HCT116 (cell line): ENCODE results near the gene DIDO1. TPM values are rescaled to one million over a fixed set of nuclear protein-coding genes. Genes with fewer than 3 reads are reported as not detected.

Source experiments
- ATAC-seq: fragments of 200-7000 bp; cut with Tn5 transposase; 2 replicates; pipeline ENCODE4 v1.9.1; 2020; ENCODE audit warnings: mild to moderate bottlenecking, moderate library complexity
- BruUV-seq: library from RNA; stranded (reverse); fragments of 400-500 nt; replicated peaks from 2 replicates; lab custom pipeline; 2021; lab: Mats Ljungman, UMichigan
- CTCF ChIA-PET: fragments of 300-600 bp; sonication (Branson Sonifier 250); formaldehyde crosslinking; loops from one replicate; lab custom pipeline; 2021; ENCODE audit warnings: antibody characterized with exemption; lab: Charles Lee
- POLR2A ChIA-PET: fragments of 300-600, 350-600 bp; sonication (Branson Sonifier 250); formaldehyde crosslinking; loops from one replicate; lab custom pipeline; 2021; ENCODE audit warnings: antibody characterized with exemption; lab: Charles Lee
- RAD21 ChIA-PET, 2 experiments: fragments of 300-600 bp; sonication (Branson Sonifier 250); formaldehyde crosslinking; loops; one replicate each; lab custom pipeline; 2023; ENCODE audit warnings: low total read pairs in 2 of 2; ENCODE audit not compliant: uncharacterized antibody in 2 of 2, unreplicated experiment in 2 of 2, low non-redundant PET in 1 of 2; lab: Charles Lee
- DNase-seq: peaks from one replicate; pipeline ENCODE4 v3.0.0-alpha.2; 2010; ENCODE audit warnings: low read depth, low spot score
- H2AFZ ChIP-seq: fragments of 200-600 bp; shearing (Covaris generic), sonication (generic); 2 replicates; pipeline ENCODE4 v1.6.1; 2017; ENCODE audit warnings: low read depth, mixed run types, mixed read lengths, antibody characterized with exemption, low read length; ENCODE audit not compliant: poor library complexity, severe bottlenecking
- H3K27ac ChIP-seq: 2 replicates; pipeline ENCODE4 v1.5.1; 2012; ENCODE audit warnings: low read depth, low read length
- H3K27me3 ChIP-seq: fragments of 200-600 bp; sonication (generic); 2 replicates; pipeline ENCODE4 v1.6.1; 2016; ENCODE audit warnings: mixed run types, low read length, mixed read lengths; ENCODE audit not compliant: insufficient read depth
- H3K36me3 ChIP-seq, 2 experiments: fragments of 200-500 bp in 1 of 2; fragments of 200-600 bp in 1 of 2; sonication (Bioruptor generic) in 1 of 2; sonication (generic) in 1 of 2; 2 replicates each; pipeline versions ENCODE4 v1.5.1 to v1.6.1; 2014 to 2016; ENCODE audit warnings: low read length in 2 of 2, inconsistent platforms in 1 of 2, mixed read lengths in 1 of 2, mixed run types in 1 of 2; ENCODE audit not compliant: insufficient read depth in 2 of 2, control insufficient read depth in 1 of 2
- H3K4me1 ChIP-seq, 2 experiments: fragments of 200-600 bp in 1 of 2; sonication (generic) in 1 of 2; 2 replicates each; pipeline versions ENCODE4 v1.5.1 to v1.6.1; 2012 to 2017; ENCODE audit warnings: low read length in 2 of 2, inconsistent platforms in 1 of 2, mild to moderate bottlenecking in 1 of 2, mixed read lengths in 1 of 2, mixed run types in 1 of 2, moderate library complexity in 1 of 2; ENCODE audit not compliant: insufficient read depth in 2 of 2, control insufficient read depth in 1 of 2
- H3K4me2 ChIP-seq: fragments of 200-600 bp; sonication (generic); 2 replicates; pipeline ENCODE4 v1.6.1; 2017; ENCODE audit warnings: mixed run types, low read length, mixed read lengths
- H3K4me3 ChIP-seq, 2 experiments: fragments of 200-600 bp in 1 of 2; sonication (generic) in 1 of 2; replicated peaks in 1 of 2; 2 replicates each; pipeline ENCODE4 v1.5.1; 2011 to 2016; ENCODE audit warnings: low read length in 2 of 2, control low read depth in 1 of 2, low read depth in 1 of 2, mild to moderate bottlenecking in 1 of 2, mixed read lengths in 1 of 2, mixed run types in 1 of 2
- H3K79me2 ChIP-seq: fragments of 200-600 bp; sonication (generic); 2 replicates; pipeline ENCODE4 v1.6.1; 2017; ENCODE audit warnings: mild to moderate bottlenecking, mixed run types, low read length, moderate library complexity, mixed read lengths; ENCODE audit not compliant: insufficient read depth
- H3K9ac ChIP-seq: fragments of 200-600 bp; sonication (generic); 2 replicates; pipeline ENCODE4 v1.6.1; 2016; ENCODE audit warnings: low read length, mixed read lengths
- H3K9me2 ChIP-seq: fragments of 200-600 bp; sonication (generic), shearing (Covaris generic); 2 replicates; pipeline ENCODE4 v1.6.1; 2017; ENCODE audit warnings: mixed run types, mild to moderate bottlenecking, moderate library complexity; ENCODE audit not compliant: insufficient read depth
- H3K9me3 ChIP-seq, 2 experiments: fragments of 200-500 bp in 1 of 2; fragments of 200-600 bp in 1 of 2; sonication (Bioruptor generic) in 1 of 2; sonication (generic) in 1 of 2; 2 replicates each; pipeline ENCODE4 v1.6.1; 2014 to 2017; ENCODE audit warnings: low read length in 2 of 2, mixed read lengths in 2 of 2, inconsistent platforms in 1 of 2, low read depth in 1 of 2, mild to moderate bottlenecking in 1 of 2, mixed run types in 1 of 2, moderate library complexity in 1 of 2; ENCODE audit not compliant: control insufficient read depth in 1 of 2, insufficient read depth in 1 of 2
- H4K20me1 ChIP-seq: fragments of 200-600 bp; sonication (generic), shearing (Covaris generic); 2 replicates; pipeline ENCODE4 v1.6.1; 2017; ENCODE audit warnings: mixed run types, mild to moderate bottlenecking, moderate library complexity; ENCODE audit not compliant: insufficient read depth
- CBX3 ChIP-seq: IDR thresholded peaks from 2 replicates; pipeline ENCODE4 v1.6.1; 2012; ENCODE audit warnings: low read depth
- CEBPB ChIP-seq: IDR thresholded peaks from 2 replicates; pipeline ENCODE4 v1.6.1; 2012; ENCODE audit warnings: low read depth
- EGR1 ChIP-seq: IDR thresholded peaks from 2 replicates; pipeline ENCODE4 v1.6.1; 2012; ENCODE audit warnings: low read depth
- ELF1 ChIP-seq: IDR thresholded peaks from 2 replicates; pipeline ENCODE4 v1.6.1; 2012; ENCODE audit warnings: low read depth, borderline replicate concordance
- EZH2 ChIP-seq: fragments of 200-600 bp; sonication (generic); IDR thresholded peaks from 2 replicates; pipeline ENCODE4 v1.6.1; 2017; ENCODE audit warnings: antibody characterized with exemption, mixed run types
- EZH2phosphoT487 ChIP-seq: fragments of 200-600 bp; IDR thresholded peaks from 2 replicates; pipeline ENCODE4 v1.6.1; 2018; ENCODE audit warnings: antibody characterized with exemption, borderline replicate concordance
- FOSL1 ChIP-seq: IDR thresholded peaks from 2 replicates; pipeline ENCODE4 v1.6.1; 2012; ENCODE audit warnings: low read depth
- JUND ChIP-seq: IDR thresholded peaks from 2 replicates; pipeline ENCODE4 v1.6.1; 2012
- MAX ChIP-seq: IDR thresholded peaks from 2 replicates; pipeline ENCODE4 v1.6.1; 2012
- POLR2A ChIP-seq: IDR thresholded peaks from 2 replicates; pipeline ENCODE4 v1.7.0; 2011; ENCODE audit warnings: borderline replicate concordance; ENCODE audit not compliant: insufficient read depth, insufficient read length; ENCODE audit errors: extremely low read depth
- POLR2AphosphoS5 ChIP-seq: IDR thresholded peaks from 2 replicates; pipeline ENCODE4 v1.6.1; 2011; ENCODE audit warnings: mild to moderate bottlenecking, low read depth, low read length, moderate library complexity
- RAD21 ChIP-seq: IDR thresholded peaks from 2 replicates; pipeline ENCODE4 v1.6.1; 2012; ENCODE audit warnings: low read depth, mild to moderate bottlenecking
- REST ChIP-seq: IDR thresholded peaks from 2 replicates; pipeline ENCODE4 v1.6.1; 2012; ENCODE audit warnings: low read depth
- SIN3A ChIP-seq: IDR thresholded peaks from 2 replicates; pipeline ENCODE4 v1.6.1; 2012; ENCODE audit warnings: low read depth
- SP1 ChIP-seq: IDR thresholded peaks from 2 replicates; pipeline ENCODE4 v1.6.1; 2012; ENCODE audit warnings: low read depth
- SRF ChIP-seq: IDR thresholded peaks from 2 replicates; pipeline ENCODE4 v1.6.1; 2012; ENCODE audit warnings: low read depth
- ZBTB33 ChIP-seq: IDR thresholded peaks from 2 replicates; pipeline ENCODE4 v1.6.1; 2011; ENCODE audit warnings: mild to moderate bottlenecking, low read length, moderate library complexity; ENCODE audit not compliant: insufficient replicate concordance; ENCODE audit errors: extremely low read depth
- ZFX ChIP-seq: fragments of 450-650 bp; IDR thresholded peaks from 2 replicates; pipeline ENCODE4 v1.6.1; 2017
- intact Hi-C: fragments of 100-400 bp; cut with micrococcal nuclease; formaldehyde crosslinking; loops from 2 replicates; pipeline ENCODE4 v1.10.0; 2022
- total RNA-seq: library from RNA; stranded (reverse); gene quantifications from one replicate; pipeline ENCODE4 v1.2.1, GENCODE V29; 2021; ENCODE audit not compliant: unreplicated experiment

Gene DIDO1
- total RNA-seq, 1 experiment from 2014 or later: 41.4 TPM

- CTCF ChIA-PET: no interaction called here
- H3K9me2 ChIP-seq: no peaks in the 10 kb centered on the region
- no peaks in the 10 kb centered on the region for H3K27me3 ChIP-seq
- H3K27ac ChIP-seq: no peak overlapping the region
- ATAC-seq (no peak), DNase-seq (no peak)
- H3K4me2 ChIP-seq: no peak overlapping the region
- no peak overlapping the region for H3K4me3 ChIP-seq
- intact Hi-C loops: no loop called here
- peaks cover 5 to 12% of the 10 kb centered on the region in 2 experiments; a peak in 3 of 4 replicates for H3K4me1 ChIP-seq
- H3K79me2 ChIP-seq: peaks cover 62% of the 10 kb centered on the region
- H3K9me3 ChIP-seq: no peaks in the 10 kb centered on the region
- BruUV-seq: no TSS peak
- peaks cover 35 to 41% of the 10 kb centered on the region in 2 experiments for H3K36me3 ChIP-seq
- POLR2A ChIA-PET: no interaction called here
- H2AFZ ChIP-seq: no peak overlapping the region
- RAD21 ChIA-PET: no interaction called here
- no peak overlapping the region for H3K9ac ChIP-seq
- no peaks in the 10 kb centered on the region for H4K20me1 ChIP-seq
- TF ChIP-seq SRF (no peak), POLR2A (no peak), ELF1 (no peak), MAX (no peak), ZBTB33 (no peak), FOSL1 (no peak), CBX3 (no peak), POLR2AphosphoS5 (no peak), ZFX (no peak)
Measured at GRCh38 chr20:62941792-62942191, 15.5 kb upstream of the DIDO1 start.

GRCh38 chr20:62940875-62941274 is 14.6 kb upstream of the DIDO1 start:
- Histone ChIP-seq H3K4me1 (peaks cover 10 to 20% of the 10 kb centered on the region in 2 experiments; a peak in 3 of 4 replicates), H3K27me3 (no peaks in the 10 kb centered on the region), H2AFZ (no peak overlapping the region), H4K20me1 (peaks cover 2% of the 10 kb centered on the region; the same call in 1 of the 2 replicates), H3K9me2 (no peaks in the 10 kb centered on the region), H3K4me2 (no peak overlapping the region), H3K27ac (no peak overlapping the region), H3K36me3 (peaks cover 29 to 33% of the 10 kb centered on the region in 2 experiments), H3K9ac (no peak overlapping the region), H3K9me3 (no peaks in the 10 kb centered on the region), H3K79me2 (peaks cover 72% of the 10 kb centered on the region), H3K4me3 (no peak overlapping the region)
- CTCF ChIA-PET: no interaction called here
- no TSS peak for BruUV-seq
- POLR2A ChIA-PET: no interaction called here
- intact Hi-C loops: no loop called here
- RAD21 ChIA-PET: no interaction called here
- DNase-seq (no peak), ATAC-seq (no peak)
- TF ChIP-seq EZH2phosphoT487 (no peak), SRF (no peak), CBX3 (no peak), MAX (no peak), RAD21 (no peak), EGR1 (no peak), SIN3A (no peak), REST (no peak), EZH2 (no peak), SP1 (no peak), JUND (no peak), CEBPB (no peak), FOSL1 (no peak)
